DOHH2 (cell line): ENCODE measurements around the gene CEMIP2.

Experiments
- EZH2phosphoT487 ChIP-seq: fragments of 200-600 bp; sonication (generic); IDR thresholded peaks from 2 replicates; pipeline ENCODE4 v1.6.1; 2017; ENCODE audit warnings: borderline replicate concordance, mild to moderate bottlenecking, antibody characterized with exemption, low read length, moderate library complexity, mixed read lengths
- TF ChIP-seq, protein P1 (sequence below): fragments of 200-600 bp; sonication (generic); IDR thresholded peaks from one replicate; pipeline ENCODE4 v1.5.1; 2014; ENCODE audit warnings: antibody characterized with exemption, mild to moderate bottlenecking, low read depth, low read length; ENCODE audit not compliant: poor library complexity, severe bottlenecking

DNA sequence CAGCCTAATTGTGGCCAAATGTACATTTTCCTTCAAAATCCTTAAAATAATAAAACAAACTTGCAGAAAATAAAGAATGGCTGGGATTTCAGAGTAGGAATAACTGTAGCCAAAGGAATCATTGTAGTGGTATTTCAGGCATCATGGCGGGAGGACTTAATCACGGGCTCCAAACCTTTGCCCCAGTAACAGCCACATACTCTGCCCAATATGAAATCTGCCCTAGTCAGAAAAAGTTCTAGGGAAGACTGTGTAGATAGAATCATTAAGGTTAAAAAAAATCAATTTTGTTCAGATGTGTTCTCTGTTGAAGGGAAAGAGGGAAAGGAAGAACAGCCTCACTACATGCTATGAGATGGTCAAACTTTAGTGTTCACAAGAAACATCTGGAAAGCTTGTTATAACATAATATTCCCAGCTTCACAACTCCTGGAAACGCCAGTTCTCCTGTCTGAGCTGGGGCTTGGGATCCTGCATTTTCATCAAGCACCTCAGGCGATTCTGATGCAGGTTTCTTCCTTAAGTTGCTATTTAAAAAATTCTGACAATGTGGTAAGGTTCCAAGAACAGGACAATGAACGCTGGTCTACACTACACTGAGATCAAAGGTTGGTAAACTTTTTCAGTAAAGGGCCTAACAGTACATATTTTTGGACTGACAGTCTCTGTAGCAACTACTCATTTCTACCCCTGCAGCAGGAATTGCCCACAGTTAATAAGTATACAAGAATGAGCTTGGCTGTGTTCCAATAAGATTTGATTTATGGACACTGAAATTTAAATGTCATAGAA, 87.9 kb downstream of the CEMIP2 start:
- TF ChIP-seq, protein P1, sequence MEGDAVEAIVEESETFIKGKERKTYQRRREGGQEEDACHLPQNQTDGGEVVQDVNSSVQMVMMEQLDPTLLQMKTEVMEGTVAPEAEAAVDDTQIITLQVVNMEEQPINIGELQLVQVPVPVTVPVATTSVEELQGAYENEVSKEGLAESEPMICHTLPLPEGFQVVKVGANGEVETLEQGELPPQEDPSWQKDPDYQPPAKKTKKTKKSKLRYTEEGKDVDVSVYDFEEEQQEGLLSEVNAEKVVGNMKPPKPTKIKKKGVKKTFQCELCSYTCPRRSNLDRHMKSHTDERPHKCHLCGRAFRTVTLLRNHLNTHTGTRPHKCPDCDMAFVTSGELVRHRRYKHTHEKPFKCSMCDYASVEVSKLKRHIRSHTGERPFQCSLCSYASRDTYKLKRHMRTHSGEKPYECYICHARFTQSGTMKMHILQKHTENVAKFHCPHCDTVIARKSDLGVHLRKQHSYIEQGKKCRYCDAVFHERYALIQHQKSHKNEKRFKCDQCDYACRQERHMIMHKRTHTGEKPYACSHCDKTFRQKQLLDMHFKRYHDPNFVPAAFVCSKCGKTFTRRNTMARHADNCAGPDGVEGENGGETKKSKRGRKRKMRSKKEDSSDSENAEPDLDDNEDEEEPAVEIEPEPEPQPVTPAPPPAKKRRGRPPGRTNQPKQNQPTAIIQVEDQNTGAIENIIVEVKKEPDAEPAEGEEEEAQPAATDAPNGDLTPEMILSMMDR = no peak
- no peak for TF ChIP-seq EZH2phosphoT487
